GM12878 (cell line): ENCODE results near the gene TPPP. TPM values are rescaled to one million over a fixed set of nuclear protein-coding genes. Genes with fewer than 3 reads are reported as not detected.

Source experiments
- ATAC-seq: fragments of 200-7000 bp; cut with Tn5 transposase; 3 replicates; pipeline ENCODE4 v1.9.1; 2020; ENCODE audit warnings: mild to moderate bottlenecking, moderate library complexity
- BruUV-seq: library from RNA; stranded (reverse); fragments of 400-500 nt; replicated peaks from 2 replicates; lab custom pipeline; 2021; lab: Mats Ljungman, UMichigan
- CTCF ChIA-PET: fragments of 300-600 bp; sonication (Branson Sonifier 250); formaldehyde crosslinking; extraction: SDS; loops from one replicate; lab custom pipeline; 2021; ENCODE audit warnings: inconsistent platforms; lab: Yijun Ruan, JAX
- POLR2A ChIA-PET: fragments of 350-600 bp; formaldehyde crosslinking; extraction: SDS; loops from one replicate; lab custom pipeline; 2021; ENCODE audit warnings: inconsistent platforms; lab: Charles Lee
- RAD21 ChIA-PET: fragments of 300-600 bp; sonication (Branson Sonifier 250); formaldehyde crosslinking; loops from one replicate; lab custom pipeline; 2023; ENCODE audit warnings: antibody characterized with exemption; ENCODE audit not compliant: unreplicated experiment; lab: Charles Lee
- SMC1A ChIA-PET: fragments of 300-600 bp; sonication (Branson Sonifier 250); formaldehyde crosslinking; loops from one replicate; lab custom pipeline; 2023; ENCODE audit not compliant: unreplicated experiment, uncharacterized antibody; lab: Charles Lee
- DNase-seq: peaks from one replicate; pipeline ENCODE4 v3.0.0-alpha.2; 2011; ENCODE audit warnings: low read depth, low spot score
- FAIRE-seq: peaks from 3 replicates; lab custom pipeline; 2011; peaks lifted over from hg19 to GRCh38; lab: Jason Lieb, UNC
- H2AFZ ChIP-seq: 2 replicates; pipeline ENCODE4 v1.6.0; 2011; ENCODE audit warnings: low read depth, low read length, control low read depth; ENCODE audit not compliant: control insufficient read depth
- H3K27ac ChIP-seq: 2 replicates; pipeline ENCODE4 v1.5.1; 2011; ENCODE audit warnings: control low read depth; ENCODE audit not compliant: control insufficient read depth, insufficient read depth
- H3K27me3 ChIP-seq, 2 experiments: replicated peaks in 1 of 2; 2 replicates each; pipeline versions ENCODE4 v1.6.0 to v1.6.1; 2011; ENCODE audit warnings: low read length in 1 of 2; ENCODE audit not compliant: control insufficient read depth in 2 of 2, insufficient read depth in 2 of 2
- H3K36me3 ChIP-seq, 2 experiments: 2 replicates each; pipeline ENCODE4 v1.5.1; 2011; ENCODE audit warnings: low read length in 1 of 2; ENCODE audit not compliant: control insufficient read depth in 2 of 2, insufficient read depth in 2 of 2
- H3K4me1 ChIP-seq: 2 replicates; pipeline ENCODE4 v1.6.1; 2011; ENCODE audit warnings: mild to moderate bottlenecking, low read length, moderate library complexity, mixed read lengths; ENCODE audit not compliant: control insufficient read depth, insufficient read depth
- H3K4me2 ChIP-seq: 2 replicates; pipeline ENCODE4 v1.6.0; 2011; ENCODE audit warnings: control low read depth; ENCODE audit not compliant: control insufficient read depth, insufficient read depth
- H3K4me3 ChIP-seq: fragments of 200-600 bp; sonication (generic); 2 replicates; pipeline ENCODE4 v1.5.1; 2016
- H3K79me2 ChIP-seq: 2 replicates; pipeline ENCODE4 v1.6.0; 2011; ENCODE audit warnings: low read length; ENCODE audit not compliant: control insufficient read depth, insufficient read depth
- H3K9ac ChIP-seq: 2 replicates; pipeline ENCODE4 v1.8.0; 2011; ENCODE audit warnings: low read length, control low read depth, mixed read lengths; ENCODE audit not compliant: control insufficient read depth, insufficient read depth
- H3K9me3 ChIP-seq: replicated peaks from 3 replicates; pipeline ENCODE4 v1.5.1; 2011; ENCODE audit warnings: mild to moderate bottlenecking, low read length; ENCODE audit not compliant: control insufficient read depth, insufficient read depth
- H4K20me1 ChIP-seq: 2 replicates; pipeline ENCODE4 v1.6.0; 2011; ENCODE audit not compliant: control insufficient read depth, insufficient read depth
- BACH1 ChIP-seq: fragments of 450-650 bp; IDR thresholded peaks from 2 replicates; pipeline ENCODE4 v1.6.1; 2017; ENCODE audit warnings: mild to moderate bottlenecking, borderline replicate concordance
- BCL11A ChIP-seq: IDR thresholded peaks from 2 replicates; pipeline ENCODE4 v1.6.1; 2011; ENCODE audit warnings: low read depth, low read length
- BMI1 ChIP-seq: fragments of 450-650 bp; IDR thresholded peaks from 2 replicates; pipeline ENCODE4 v1.6.1; 2016; ENCODE audit warnings: mild to moderate bottlenecking, moderate library complexity, borderline replicate concordance
- EED ChIP-seq: sonication (generic); IDR thresholded peaks from 2 replicates; pipeline ENCODE4 v1.6.1; 2016; ENCODE audit warnings: antibody characterized with exemption, low read depth
- EGR1 ChIP-seq, 2 experiments: IDR thresholded peaks; 1 replicate in 1 of 2; 2 replicates in 1 of 2; pipeline ENCODE4 v1.6.1; 2011 to 2012; ENCODE audit warnings: low read depth in 2 of 2, low read length in 2 of 2, borderline replicate concordance in 1 of 2, mild to moderate bottlenecking in 1 of 2, moderate library complexity in 1 of 2
- GATAD2B ChIP-seq: fragments of 450-650 bp; conservative IDR thresholded peaks from 2 replicates; pipeline ENCODE4 v1.6.1; 2017; ENCODE audit warnings: low read depth, mild to moderate bottlenecking, moderate library complexity
- HDAC2 ChIP-seq: fragments of 200-600 bp; sonication (generic); IDR thresholded peaks from 2 replicates; pipeline ENCODE4 v1.6.1; 2017
- HSF1 ChIP-seq: fragments of 150-350 bp; IDR thresholded peaks from 2 replicates; pipeline ENCODE4 v1.6.1; 2014; ENCODE audit warnings: mild to moderate bottlenecking, low read depth, low read length
- IRF5 ChIP-seq: fragments of 450-650 bp; IDR thresholded peaks from 2 replicates; pipeline ENCODE4 v1.6.1; 2017; ENCODE audit warnings: borderline replicate concordance
- MYB ChIP-seq: fragments of 150-350 bp; IDR thresholded peaks from 2 replicates; pipeline ENCODE4 v1.6.1; 2014; ENCODE audit warnings: mild to moderate bottlenecking, low read depth, low read length, borderline replicate concordance
- NFXL1 ChIP-seq: fragments of 450-650 bp; IDR thresholded peaks from 2 replicates; pipeline ENCODE4 v1.6.1; 2017; ENCODE audit warnings: antibody characterized with exemption, mild to moderate bottlenecking, borderline replicate concordance
- RAD21 ChIP-seq: IDR thresholded peaks from 2 replicates; pipeline ENCODE4 v1.6.1; 2011; ENCODE audit warnings: mild to moderate bottlenecking, low read depth, low read length, moderate library complexity; ENCODE audit not compliant: insufficient read depth
- RBBP5 ChIP-seq: fragments of 200-600 bp; sonication (generic); conservative IDR thresholded peaks from 2 replicates; pipeline ENCODE4 v1.6.1; 2016
- SKIL ChIP-seq: fragments of 450-650 bp; IDR thresholded peaks from 2 replicates; pipeline ENCODE4 v1.6.1; 2017; ENCODE audit warnings: mild to moderate bottlenecking, low read depth, inconsistent platforms; ENCODE audit not compliant: poor library complexity, severe bottlenecking
- SP1 ChIP-seq: IDR thresholded peaks from one replicate; pipeline ENCODE4 v1.6.1; 2011; ENCODE audit warnings: low read depth, low read length
- TBL1XR1 ChIP-seq: IDR thresholded peaks from 2 replicates; pipeline ENCODE4 v1.6.1; 2012; ENCODE audit warnings: low read depth, low read length, improper control_type of control experiment
- WGBS: methylation state at CpG from one replicate; pipeline ENCODE4 v1.1.6; 2016; ENCODE audit warnings: low lambda C conversion rate; ENCODE audit not compliant: insufficient replicate concordance, insufficient coverage; ENCODE audit errors: missing lambda C conversion rate; 5-methylcytosine and 5-hydroxymethylcytosine counted together
- in situ Hi-C: fragments of 300-500 bp; cut with MboI; formaldehyde crosslinking; loops from 9 replicates; pipeline ENCODE4 v1.14.3; 2018; ENCODE audit warnings: mixed read lengths
- intact Hi-C: fragments of 100-400 bp; cut with micrococcal nuclease; formaldehyde crosslinking; loops from one replicate; pipeline ENCODE4 v1.14.2; 2022; ENCODE audit not compliant: unreplicated experiment
- polyA plus RNA-seq, 11 experiments: library from polyadenylated mRNA; depleted of rRNA in 4 of 11; unstranded in 6 of 11; stranded (reverse) in 5 of 11; fragments of >200 nt; fragmentation: Nextera tagmentation in 4 of 11; fragmentation: Illumina TruSeq in 1 of 11; extraction: Ambion mirVana in 4 of 11; extraction: Trizol in 1 of 11; gene quantifications; 1 replicate in 1 of 11; 2 replicates in 10 of 11; pipeline versions ENCODE4 v1.2.1 to v1.2.3, GENCODE V29; 2011 to 2016; ENCODE audit warnings: inconsistent platforms in 2 of 11, missing spikeins in 2 of 11, low read depth in 1 of 11
- total RNA-seq, 4 experiments: library from RNA; depleted of rRNA in 3 of 4; stranded (reverse); fragments of >200 nt in 3 of 4; fragmentation: Illumina TruSeq in 1 of 4; extraction: Trizol in 1 of 4; gene quantifications; 2 replicates each; pipeline versions ENCODE4 v1.2.1 to v1.2.3, GENCODE V29; 2013 to 2021

Gene TPPP
- total and polyA plus RNA-seq, 10 of the 15 experiments (the other 5 are each of a cell fraction or from before 2014, with no cell fraction given): under 0.01 to 0.24 (median 0.04) TPM; not detected in 4

GRCh38 chr5:658103-658502, 35.0 kb downstream of the TPPP start:
- ChIA-PET RAD21 (interaction anchor here (1.5 kb wide), 1 partner anchor 341 kb away, joined by 4 read pairs; no protein-coding TSS in a partner anchor), CTCF (no interaction called here), POLR2A (no interaction called here), SMC1A (no interaction called here)
- Histone ChIP-seq H4K20me1 (no peaks in the 10 kb centered on the region), H3K9ac (no peak overlapping the region), H3K27ac (no peak overlapping the region), H3K36me3 (peaks cover 15 to 18% of the 10 kb centered on the region in 2 experiments), H3K4me3 (no peak overlapping the region), H3K9me3 (no peaks in the 10 kb centered on the region; the same call in 2 of the 3 replicates), H3K4me1 (no peaks in the 10 kb centered on the region), H2AFZ (no peak overlapping the region), H3K79me2 (no peaks in the 10 kb centered on the region), H3K4me2 (no peak overlapping the region), H3K27me3 (no peaks in the 10 kb centered on the region)
- intact Hi-C loops: loop anchor here (10.0 kb wide), 1 partner anchor 343 kb away; no protein-coding TSS in a partner anchor
- DNase-seq (no peak), FAIRE-seq (no peak), ATAC-seq (no peak)
- no TSS peak for BruUV-seq
- TF ChIP-seq BCL11A (no peak), EED (no peak), IRF5 (no peak), BACH1 (no peak), NFXL1 (no peak), SKIL (no peak), MYB (no peak), BMI1 (no peak), SP1 (no peak), RAD21 (no peak), HSF1 (no peak), TBL1XR1 (no peak), GATAD2B (no peak), RBBP5 (no peak), HDAC2 (no peak), EGR1 (IDR thresholded peaks at IDR 0.05; ENCODE audit: borderline replicate concordance in 1 of 2, low read depth in 2 of 2, low read length in 2 of 2) (no peak)
- in situ Hi-C loops: no loop called here
- 98% methylated on average over 4 of the region's 5 CpGs for WGBS
